ENCODE data around the gene AVL9.

DNA sequence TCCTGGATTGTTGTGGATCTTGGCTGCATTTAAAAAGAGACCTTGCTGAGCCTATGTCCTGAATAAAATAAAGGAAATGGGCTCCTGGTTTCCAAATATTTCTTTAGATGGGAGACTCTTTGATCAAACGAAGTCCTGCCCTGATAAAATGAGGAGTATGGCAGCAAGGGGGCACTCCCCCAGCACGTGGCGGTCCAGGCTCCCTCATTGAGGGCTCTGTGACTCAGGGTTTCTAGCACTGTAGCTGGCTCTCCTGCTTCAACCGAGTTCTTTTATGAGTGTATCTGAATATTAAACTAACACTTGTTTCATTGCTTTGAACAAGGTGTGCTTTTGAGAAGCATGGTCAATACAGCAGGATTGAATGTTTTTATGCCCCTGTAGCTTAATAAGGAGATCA is 114.2 kb downstream of the AVL9 start:
- TF ChIP-seq, protein P1, sequence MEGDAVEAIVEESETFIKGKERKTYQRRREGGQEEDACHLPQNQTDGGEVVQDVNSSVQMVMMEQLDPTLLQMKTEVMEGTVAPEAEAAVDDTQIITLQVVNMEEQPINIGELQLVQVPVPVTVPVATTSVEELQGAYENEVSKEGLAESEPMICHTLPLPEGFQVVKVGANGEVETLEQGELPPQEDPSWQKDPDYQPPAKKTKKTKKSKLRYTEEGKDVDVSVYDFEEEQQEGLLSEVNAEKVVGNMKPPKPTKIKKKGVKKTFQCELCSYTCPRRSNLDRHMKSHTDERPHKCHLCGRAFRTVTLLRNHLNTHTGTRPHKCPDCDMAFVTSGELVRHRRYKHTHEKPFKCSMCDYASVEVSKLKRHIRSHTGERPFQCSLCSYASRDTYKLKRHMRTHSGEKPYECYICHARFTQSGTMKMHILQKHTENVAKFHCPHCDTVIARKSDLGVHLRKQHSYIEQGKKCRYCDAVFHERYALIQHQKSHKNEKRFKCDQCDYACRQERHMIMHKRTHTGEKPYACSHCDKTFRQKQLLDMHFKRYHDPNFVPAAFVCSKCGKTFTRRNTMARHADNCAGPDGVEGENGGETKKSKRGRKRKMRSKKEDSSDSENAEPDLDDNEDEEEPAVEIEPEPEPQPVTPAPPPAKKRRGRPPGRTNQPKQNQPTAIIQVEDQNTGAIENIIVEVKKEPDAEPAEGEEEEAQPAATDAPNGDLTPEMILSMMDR (IDR thresholded peaks at IDR 0.05), result no peak
- TF ChIP-seq ZFX (IDR thresholded peaks at IDR 0.05; ENCODE audit: borderline replicate concordance), result no peak

Measured in 22Rv1 (cell line).